GM23338 (cell line): ENCODE results near the gene FAM8A1. TPM values are rescaled to one million over a fixed set of nuclear protein-coding genes. Genes with fewer than 3 reads are reported as not detected.

Experiments
- ATAC-seq: fragments of 200-7000 bp; cut with Tn5 transposase; 3 replicates; pipeline ENCODE4 v1.9.1; 2020
- DNase-seq: peaks from one replicate; pipeline ENCODE4 v3.0.0-alpha.2; 2015; ENCODE audit warnings: low spot score
- H2AFZ ChIP-seq: fragments of 200-600 bp; sonication (generic); 2 replicates; pipeline ENCODE4 v1.8.0; 2016; ENCODE audit warnings: antibody characterized with exemption, mild to moderate bottlenecking, moderate library complexity
- H3F3A ChIP-seq: fragments of 200-600 bp; sonication (generic); replicated peaks from 2 replicates; pipeline ENCODE4 v1.8.0; 2017; ENCODE audit warnings: antibody characterized with exemption, mixed run types, low read depth
- H3K27ac ChIP-seq: fragments of 200-600 bp; sonication (generic); 2 replicates; pipeline ENCODE4 v1.6.1; 2016; ENCODE audit warnings: low read depth
- H3K27me3 ChIP-seq: fragments of 200-600 bp; sonication (generic); 2 replicates; pipeline ENCODE4 v1.8.0; 2016; ENCODE audit warnings: mild to moderate bottlenecking, mixed run types, moderate library complexity; ENCODE audit not compliant: insufficient read depth
- H3K36me3 ChIP-seq: fragments of 200-600 bp; sonication (generic); 2 replicates; pipeline ENCODE4 v1.8.0; 2016; ENCODE audit warnings: mild to moderate bottlenecking; ENCODE audit not compliant: insufficient read depth
- H3K4me1 ChIP-seq: fragments of 200-600 bp; sonication (generic); 2 replicates; pipeline ENCODE4 v1.8.0; 2016; ENCODE audit warnings: mild to moderate bottlenecking, moderate library complexity; ENCODE audit not compliant: insufficient read depth
- H3K4me2 ChIP-seq: fragments of 200-600 bp; sonication (generic); 2 replicates; pipeline ENCODE4 v1.7.1; 2017; ENCODE audit warnings: mixed run types
- H3K4me3 ChIP-seq: fragments of 200-600 bp; sonication (generic); 2 replicates; pipeline ENCODE4 v1.6.1; 2016; ENCODE audit warnings: mixed run types
- H3K79me2 ChIP-seq: fragments of 200-600 bp; sonication (generic); replicated peaks from 2 replicates; pipeline ENCODE4 v1.8.0; 2017; ENCODE audit warnings: mild to moderate bottlenecking; ENCODE audit not compliant: insufficient read depth
- H3K9me2 ChIP-seq: fragments of 200-600 bp; sonication (generic); 2 replicates; pipeline ENCODE4 v1.8.0; 2017; ENCODE audit not compliant: insufficient read depth
- H4K20me1 ChIP-seq: fragments of 200-600 bp; sonication (generic); replicated peaks from 2 replicates; pipeline ENCODE4 v1.8.0; 2017; ENCODE audit warnings: mild to moderate bottlenecking; ENCODE audit not compliant: insufficient read depth
- H3K27ac Mint-ChIP-seq: 2 replicates; pipeline ENCODE4 v1.8.0; 2020; ENCODE audit warnings: inconsistent platforms, mild to moderate bottlenecking, moderate library complexity, mixed read lengths
- H3K27me3 Mint-ChIP-seq: 3 replicates; pipeline ENCODE4 v1.8.0; 2022; ENCODE audit warnings: low read depth, mild to moderate bottlenecking, moderate library complexity, mixed read lengths, inconsistent platforms; ENCODE audit not compliant: insufficient read depth, poor library complexity
- H3K36me3 Mint-ChIP-seq: 3 replicates; pipeline ENCODE4 v1.8.0; 2021; ENCODE audit warnings: low read depth, mild to moderate bottlenecking, inconsistent platforms, moderate library complexity, mixed read lengths
- H3K4me1 Mint-ChIP-seq: 3 replicates; pipeline ENCODE4 v1.8.0; 2020; ENCODE audit warnings: mild to moderate bottlenecking, inconsistent platforms, mixed read lengths
- H3K4me3 Mint-ChIP-seq: 3 replicates; pipeline ENCODE4 v1.8.0; 2021; ENCODE audit warnings: moderate library complexity, mild to moderate bottlenecking, inconsistent platforms, mixed read lengths
- H3K9me3 Mint-ChIP-seq: 3 replicates; pipeline ENCODE4 v1.8.0; 2020; ENCODE audit warnings: moderate library complexity, mild to moderate bottlenecking, inconsistent platforms, mixed read lengths
- CREB1 ChIP-seq: fragments of 250-450 bp; sonication (Bioruptor Pico); IDR thresholded peaks from 2 replicates; pipeline ENCODE4 v1.5.0; 2020; ENCODE audit warnings: low read depth, mild to moderate bottlenecking, moderate library complexity
- EZH2 ChIP-seq: fragments of 200-600 bp; sonication (generic); IDR thresholded peaks from one replicate; pipeline ENCODE4 v1.8.0; 2017; ENCODE audit warnings: antibody characterized with exemption, mild to moderate bottlenecking, low read depth; ENCODE audit not compliant: unreplicated experiment
- EZH2phosphoT487 ChIP-seq: fragments of 200-600 bp; sonication (generic); IDR thresholded peaks from one replicate; pipeline ENCODE4 v1.8.1; 2018; ENCODE audit warnings: antibody characterized with exemption; ENCODE audit not compliant: unreplicated experiment
- JUNB ChIP-seq: IDR thresholded peaks from one replicate; pipeline ENCODE4 v1.6.1; 2016; ENCODE audit warnings: antibody characterized with exemption; ENCODE audit not compliant: unreplicated experiment
- NANOG ChIP-seq: IDR thresholded peaks from 2 replicates; pipeline ENCODE4 v1.6.1; 2016; ENCODE audit warnings: antibody characterized with exemption, borderline replicate concordance
- POLR2AphosphoS5 ChIP-seq: IDR thresholded peaks from 2 replicates; pipeline ENCODE4 v1.6.1; 2016; ENCODE audit warnings: antibody characterized with exemption, low read depth
- STAT1 ChIP-seq: IDR thresholded peaks from one replicate; pipeline ENCODE4 v1.6.1; 2016; ENCODE audit warnings: antibody characterized with exemption; ENCODE audit not compliant: unreplicated experiment
- ZNF114 ChIP-seq: fragments of 250-450 bp; sonication (Bioruptor Pico); IDR thresholded peaks from 2 replicates; pipeline ENCODE4 v1.5.0; 2020; ENCODE audit warnings: mild to moderate bottlenecking, moderate library complexity
- ZNF331 ChIP-seq: fragments of 250-450 bp; sonication (Bioruptor Pico); IDR thresholded peaks from 2 replicates; pipeline ENCODE4 v1.5.0; 2020; ENCODE audit warnings: low read depth, mild to moderate bottlenecking, moderate library complexity
- polyA plus RNA-seq: library from polyadenylated mRNA; unstranded; fragments of >200 nt; fragmentation: Nextera tagmentation; extraction: Ambion mirVana; gene quantifications from 2 replicates; pipeline ENCODE4 v1.2.1, GENCODE V29; 2016
- total RNA-seq: library from RNA; depleted of rRNA; stranded (reverse); fragments of >200 nt; shearing (Covaris generic); gene quantifications from 2 replicates; pipeline ENCODE4 v1.2.3, GENCODE V29; 2014
- TF ChIP-seq, protein P1 (sequence below): fragments of 250-450 bp; sonication (Bioruptor Pico); IDR thresholded peaks from 2 replicates; pipeline ENCODE4 v1.5.0; 2020; ENCODE audit warnings: mild to moderate bottlenecking, moderate library complexity
- TF ChIP-seq, protein P2 (sequence below): IDR thresholded peaks from one replicate; pipeline ENCODE4 v1.6.1; 2018; ENCODE audit warnings: antibody characterized with exemption; ENCODE audit not compliant: unreplicated experiment
- TF ChIP-seq, protein P3 (sequence below), 2 experiments: fragments of 200-600 bp in 1 of 2; sonication (generic) in 1 of 2; conservative IDR thresholded peaks; 2 replicates each; pipeline versions ENCODE4 v1.5.1 to v1.6.1; 2016 to 2017; ENCODE audit warnings: antibody characterized with exemption in 2 of 2, low read depth in 2 of 2, mild to moderate bottlenecking in 2 of 2, moderate library complexity in 1 of 2
- TF ChIP-seq, protein P4 (sequence below): IDR thresholded peaks from 2 replicates; pipeline ENCODE4 v1.6.1; 2016; ENCODE audit warnings: antibody characterized with exemption

Gene FAM8A1
- total and polyA plus RNA-seq, 2 experiments from 2014 or later, result 4.0 to 15.6 TPM

DNA sequence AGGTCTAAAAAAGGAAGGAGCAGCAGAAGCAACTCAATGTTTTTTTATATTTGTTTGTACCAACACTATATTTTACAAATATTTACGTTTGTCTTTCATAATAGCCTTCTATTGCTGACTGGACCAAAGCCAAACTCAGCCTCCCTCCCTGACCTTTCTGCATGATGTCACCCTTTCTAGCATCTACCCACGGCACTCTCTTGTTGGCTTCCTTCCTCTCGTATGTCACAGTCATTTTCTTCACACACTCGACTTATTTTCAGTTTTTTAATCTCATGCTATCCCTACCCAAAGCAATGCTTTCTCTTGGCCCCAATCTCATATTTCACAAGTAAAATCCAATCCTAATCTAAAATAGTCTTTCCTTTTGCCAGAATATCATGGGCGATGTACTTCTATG lies 16.3 kb upstream of the FAM8A1 start:
- Histone ChIP-seq H4K20me1 (no peaks in the 10 kb centered on the region), H3K79me2 (no peaks in the 10 kb centered on the region), H3K9me2 (no peaks in the 10 kb centered on the region), H3K27ac (no peak overlapping the region), H3F3A (no peaks in the 10 kb centered on the region), H3K4me3 (no peak overlapping the region), H3K4me1 (no peaks in the 10 kb centered on the region), H3K36me3 (no peaks in the 10 kb centered on the region; the same call in 1 of the 2 replicates), H2AFZ (no peak overlapping the region), H3K4me2 (no peak overlapping the region), H3K27me3 (peaks cover 9% of the 10 kb centered on the region; the same call in 1 of the 2 replicates)
- peaks cover 3% of the 10 kb centered on the region; the same call in 1 of the 3 replicates for H3K36me3 Mint-ChIP-seq
- no peak for DNase-seq
- ATAC-seq, result no peak
- H3K27me3 Mint-ChIP-seq, result peaks cover 6% of the 10 kb centered on the region
- no peak overlapping the region for H3K4me3 Mint-ChIP-seq
- H3K4me1 Mint-ChIP-seq, result no peaks in the 10 kb centered on the region
- TF ChIP-seq, protein P1, sequence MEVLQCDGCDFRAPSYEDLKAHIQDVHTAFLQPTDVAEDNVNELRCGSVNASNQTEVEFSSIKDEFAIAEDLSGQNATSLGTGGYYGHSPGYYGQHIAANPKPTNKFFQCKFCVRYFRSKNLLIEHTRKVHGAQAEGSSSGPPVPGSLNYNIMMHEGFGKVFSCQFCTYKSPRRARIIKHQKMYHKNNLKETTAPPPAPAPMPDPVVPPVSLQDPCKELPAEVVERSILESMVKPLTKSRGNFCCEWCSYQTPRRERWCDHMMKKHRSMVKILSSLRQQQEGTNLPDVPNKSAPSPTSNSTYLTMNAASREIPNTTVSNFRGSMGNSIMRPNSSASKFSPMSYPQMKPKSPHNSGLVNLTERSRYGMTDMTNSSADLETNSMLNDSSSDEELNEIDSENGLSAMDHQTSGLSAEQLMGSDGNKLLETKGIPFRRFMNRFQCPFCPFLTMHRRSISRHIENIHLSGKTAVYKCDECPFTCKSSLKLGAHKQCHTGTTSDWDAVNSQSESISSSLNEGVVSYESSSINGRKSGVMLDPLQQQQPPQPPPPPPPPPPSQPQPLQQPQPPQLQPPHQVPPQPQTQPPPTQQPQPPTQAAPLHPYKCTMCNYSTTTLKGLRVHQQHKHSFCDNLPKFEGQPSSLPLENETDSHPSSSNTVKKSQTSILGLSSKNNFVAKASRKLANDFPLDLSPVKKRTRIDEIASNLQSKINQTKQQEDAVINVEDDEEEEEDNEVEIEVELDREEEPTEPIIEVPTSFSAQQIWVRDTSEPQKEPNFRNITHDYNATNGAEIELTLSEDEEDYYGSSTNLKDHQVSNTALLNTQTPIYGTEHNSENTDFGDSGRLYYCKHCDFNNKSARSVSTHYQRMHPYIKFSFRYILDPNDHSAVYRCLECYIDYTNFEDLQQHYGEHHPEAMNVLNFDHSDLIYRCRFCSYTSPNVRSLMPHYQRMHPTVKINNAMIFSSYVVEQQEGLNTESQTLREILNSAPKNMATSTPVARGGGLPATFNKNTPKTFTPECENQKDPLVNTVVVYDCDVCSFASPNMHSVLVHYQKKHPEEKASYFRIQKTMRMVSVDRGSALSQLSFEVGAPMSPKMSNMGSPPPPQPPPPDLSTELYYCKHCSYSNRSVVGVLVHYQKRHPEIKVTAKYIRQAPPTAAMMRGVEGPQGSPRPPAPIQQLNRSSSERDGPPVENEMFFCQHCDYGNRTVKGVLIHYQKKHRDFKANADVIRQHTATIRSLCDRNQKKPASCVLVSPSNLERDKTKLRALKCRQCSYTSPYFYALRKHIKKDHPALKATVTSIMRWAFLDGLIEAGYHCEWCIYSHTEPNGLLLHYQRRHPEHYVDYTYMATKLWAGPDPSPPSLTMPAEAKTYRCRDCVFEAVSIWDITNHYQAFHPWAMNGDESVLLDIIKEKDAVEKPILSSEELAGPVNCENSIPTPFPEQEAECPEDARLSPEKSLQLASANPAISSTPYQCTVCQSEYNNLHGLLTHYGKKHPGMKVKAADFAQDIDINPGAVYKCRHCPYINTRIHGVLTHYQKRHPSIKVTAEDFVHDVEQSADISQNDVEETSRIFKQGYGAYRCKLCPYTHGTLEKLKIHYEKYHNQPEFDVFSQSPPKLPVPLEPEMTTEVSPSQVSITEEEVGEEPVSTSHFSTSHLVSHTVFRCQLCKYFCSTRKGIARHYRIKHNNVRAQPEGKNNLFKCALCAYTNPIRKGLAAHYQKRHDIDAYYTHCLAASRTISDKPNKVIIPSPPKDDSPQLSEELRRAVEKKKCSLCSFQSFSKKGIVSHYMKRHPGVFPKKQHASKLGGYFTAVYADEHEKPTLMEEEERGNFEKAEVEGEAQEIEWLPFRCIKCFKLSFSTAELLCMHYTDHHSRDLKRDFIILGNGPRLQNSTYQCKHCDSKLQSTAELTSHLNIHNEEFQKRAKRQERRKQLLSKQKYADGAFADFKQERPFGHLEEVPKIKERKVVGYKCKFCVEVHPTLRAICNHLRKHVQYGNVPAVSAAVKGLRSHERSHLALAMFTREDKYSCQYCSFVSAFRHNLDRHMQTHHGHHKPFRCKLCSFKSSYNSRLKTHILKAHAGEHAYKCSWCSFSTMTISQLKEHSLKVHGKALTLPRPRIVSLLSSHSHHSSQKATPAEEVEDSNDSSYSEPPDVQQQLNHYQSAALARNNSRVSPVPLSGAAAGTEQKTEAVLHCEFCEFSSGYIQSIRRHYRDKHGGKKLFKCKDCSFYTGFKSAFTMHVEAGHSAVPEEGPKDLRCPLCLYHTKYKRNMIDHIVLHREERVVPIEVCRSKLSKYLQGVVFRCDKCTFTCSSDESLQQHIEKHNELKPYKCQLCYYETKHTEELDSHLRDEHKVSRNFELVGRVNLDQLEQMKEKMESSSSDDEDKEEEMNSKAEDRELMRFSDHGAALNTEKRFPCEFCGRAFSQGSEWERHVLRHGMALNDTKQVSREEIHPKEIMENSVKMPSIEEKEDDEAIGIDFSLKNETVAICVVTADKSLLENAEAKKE (CRISPR knock-in tag), result no peak
- TF ChIP-seq, protein P2, sequence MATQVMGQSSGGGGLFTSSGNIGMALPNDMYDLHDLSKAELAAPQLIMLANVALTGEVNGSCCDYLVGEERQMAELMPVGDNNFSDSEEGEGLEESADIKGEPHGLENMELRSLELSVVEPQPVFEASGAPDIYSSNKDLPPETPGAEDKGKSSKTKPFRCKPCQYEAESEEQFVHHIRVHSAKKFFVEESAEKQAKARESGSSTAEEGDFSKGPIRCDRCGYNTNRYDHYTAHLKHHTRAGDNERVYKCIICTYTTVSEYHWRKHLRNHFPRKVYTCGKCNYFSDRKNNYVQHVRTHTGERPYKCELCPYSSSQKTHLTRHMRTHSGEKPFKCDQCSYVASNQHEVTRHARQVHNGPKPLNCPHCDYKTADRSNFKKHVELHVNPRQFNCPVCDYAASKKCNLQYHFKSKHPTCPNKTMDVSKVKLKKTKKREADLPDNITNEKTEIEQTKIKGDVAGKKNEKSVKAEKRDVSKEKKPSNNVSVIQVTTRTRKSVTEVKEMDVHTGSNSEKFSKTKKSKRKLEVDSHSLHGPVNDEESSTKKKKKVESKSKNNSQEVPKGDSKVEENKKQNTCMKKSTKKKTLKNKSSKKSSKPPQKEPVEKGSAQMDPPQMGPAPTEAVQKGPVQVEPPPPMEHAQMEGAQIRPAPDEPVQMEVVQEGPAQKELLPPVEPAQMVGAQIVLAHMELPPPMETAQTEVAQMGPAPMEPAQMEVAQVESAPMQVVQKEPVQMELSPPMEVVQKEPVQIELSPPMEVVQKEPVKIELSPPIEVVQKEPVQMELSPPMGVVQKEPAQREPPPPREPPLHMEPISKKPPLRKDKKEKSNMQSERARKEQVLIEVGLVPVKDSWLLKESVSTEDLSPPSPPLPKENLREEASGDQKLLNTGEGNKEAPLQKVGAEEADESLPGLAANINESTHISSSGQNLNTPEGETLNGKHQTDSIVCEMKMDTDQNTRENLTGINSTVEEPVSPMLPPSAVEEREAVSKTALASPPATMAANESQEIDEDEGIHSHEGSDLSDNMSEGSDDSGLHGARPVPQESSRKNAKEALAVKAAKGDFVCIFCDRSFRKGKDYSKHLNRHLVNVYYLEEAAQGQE, result no peak
- TF ChIP-seq EZH2phosphoT487, result no peak
- TF ChIP-seq ZNF331 (CRISPR knock-in tag), result no peak
- TF ChIP-seq, protein P3, sequence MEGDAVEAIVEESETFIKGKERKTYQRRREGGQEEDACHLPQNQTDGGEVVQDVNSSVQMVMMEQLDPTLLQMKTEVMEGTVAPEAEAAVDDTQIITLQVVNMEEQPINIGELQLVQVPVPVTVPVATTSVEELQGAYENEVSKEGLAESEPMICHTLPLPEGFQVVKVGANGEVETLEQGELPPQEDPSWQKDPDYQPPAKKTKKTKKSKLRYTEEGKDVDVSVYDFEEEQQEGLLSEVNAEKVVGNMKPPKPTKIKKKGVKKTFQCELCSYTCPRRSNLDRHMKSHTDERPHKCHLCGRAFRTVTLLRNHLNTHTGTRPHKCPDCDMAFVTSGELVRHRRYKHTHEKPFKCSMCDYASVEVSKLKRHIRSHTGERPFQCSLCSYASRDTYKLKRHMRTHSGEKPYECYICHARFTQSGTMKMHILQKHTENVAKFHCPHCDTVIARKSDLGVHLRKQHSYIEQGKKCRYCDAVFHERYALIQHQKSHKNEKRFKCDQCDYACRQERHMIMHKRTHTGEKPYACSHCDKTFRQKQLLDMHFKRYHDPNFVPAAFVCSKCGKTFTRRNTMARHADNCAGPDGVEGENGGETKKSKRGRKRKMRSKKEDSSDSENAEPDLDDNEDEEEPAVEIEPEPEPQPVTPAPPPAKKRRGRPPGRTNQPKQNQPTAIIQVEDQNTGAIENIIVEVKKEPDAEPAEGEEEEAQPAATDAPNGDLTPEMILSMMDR (conservative IDR thresholded peaks at IDR 0.05; ENCODE audit: low read depth in 2 of 2), result no peak
- TF ChIP-seq, protein P4, sequence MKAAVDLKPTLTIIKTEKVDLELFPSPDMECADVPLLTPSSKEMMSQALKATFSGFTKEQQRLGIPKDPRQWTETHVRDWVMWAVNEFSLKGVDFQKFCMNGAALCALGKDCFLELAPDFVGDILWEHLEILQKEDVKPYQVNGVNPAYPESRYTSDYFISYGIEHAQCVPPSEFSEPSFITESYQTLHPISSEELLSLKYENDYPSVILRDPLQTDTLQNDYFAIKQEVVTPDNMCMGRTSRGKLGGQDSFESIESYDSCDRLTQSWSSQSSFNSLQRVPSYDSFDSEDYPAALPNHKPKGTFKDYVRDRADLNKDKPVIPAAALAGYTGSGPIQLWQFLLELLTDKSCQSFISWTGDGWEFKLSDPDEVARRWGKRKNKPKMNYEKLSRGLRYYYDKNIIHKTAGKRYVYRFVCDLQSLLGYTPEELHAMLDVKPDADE, result no peak
- TF ChIP-seq JUNB, result no peak
- no peak for TF ChIP-seq ZNF114 (CRISPR knock-in tag)
- TF ChIP-seq STAT1, result no peak
- no peak for TF ChIP-seq CREB1 (CRISPR knock-in tag)
- TF ChIP-seq NANOG, result no peak
- TF ChIP-seq POLR2AphosphoS5, result no peak
- TF ChIP-seq EZH2, result no peak
- peaks cover 8% of the 10 kb centered on the region; the same call in 2 of the 3 replicates for H3K9me3 Mint-ChIP-seq
- no peak overlapping the region for H3K27ac Mint-ChIP-seq
